ENCODE measurements around the gene FOSB.

Gene FOSB

GRCh38 chr19:45512881-45513483, 45.2 kb downstream of the FOSB start:
- H3K4me1 Mint-ChIP-seq (ENCODE audit: low read depth) = peaks cover 84% of the 10 kb centered on the region
- intact Hi-C loops (cut with micrococcal nuclease) = no loop called here
- peak overlapping the region; percentile 94 for H3K27ac Mint-ChIP-seq
- H3K36me3 Mint-ChIP-seq (ENCODE audit: low read depth) = peaks cover 92% of the 10 kb centered on the region
- no peaks in the 10 kb centered on the region for H3K27me3 Mint-ChIP-seq
- no peaks in the 10 kb centered on the region for H3K9me3 Mint-ChIP-seq
- peak overlapping the region; percentile 48 for H3K4me3 Mint-ChIP-seq

- Mint-ChIP-seq H3K9me3 (no peaks in the 10 kb centered on the region), H3K27me3 (no peaks in the 10 kb centered on the region), H3K27ac (peak overlapping the region; percentile 94), H3K4me3 (peak overlapping the region; percentile 76), H3K4me1 (ENCODE audit: low read depth) (peaks cover 92% of the 10 kb centered on the region), H3K36me3 (ENCODE audit: low read depth) (peaks cover 92% of the 10 kb centered on the region)
- intact Hi-C loops (cut with micrococcal nuclease) = loop anchor here (1.0 kb wide), 1 partner anchor 9 kb away; no protein-coding TSS in a partner anchor
Measured at GRCh38 chr19:45514376-45515051, 46.7 kb downstream of the FOSB start.

GRCh38 chr19:45515081-45515624, 47.4 kb downstream of the FOSB start:
- intact Hi-C loops (cut with micrococcal nuclease) = loop anchor here (1.0 kb wide), 1 partner anchor 8 kb away; no protein-coding TSS in a partner anchor
- Mint-ChIP-seq H3K4me3 (peak overlapping the region; percentile 76), H3K36me3 (ENCODE audit: low read depth) (peaks cover 92% of the 10 kb centered on the region), H3K4me1 (ENCODE audit: low read depth) (peaks cover 90% of the 10 kb centered on the region), H3K9me3 (no peaks in the 10 kb centered on the region), H3K27ac (peak overlapping the region; percentile 94), H3K27me3 (no peaks in the 10 kb centered on the region)

GRCh38 chr19:45515807-45516401, 48.1 kb downstream of the FOSB start:
- peaks cover 92% of the 10 kb centered on the region for H3K36me3 Mint-ChIP-seq (ENCODE audit: low read depth)
- peak overlapping the region; percentile 94 for H3K27ac Mint-ChIP-seq
- no peaks in the 10 kb centered on the region for H3K9me3 Mint-ChIP-seq
- peaks cover 90% of the 10 kb centered on the region for H3K4me1 Mint-ChIP-seq (ENCODE audit: low read depth)
- H3K27me3 Mint-ChIP-seq = no peaks in the 10 kb centered on the region
- intact Hi-C loops (cut with micrococcal nuclease) = loop anchor here (1.0 kb wide), 1 partner anchor 7 kb away; no protein-coding TSS in a partner anchor
- H3K4me3 Mint-ChIP-seq = peak overlapping the region; percentile 76

GRCh38 chr19:45517238-45517637, 49.4 kb downstream of the FOSB start:
- peak overlapping the region; percentile 94 for H3K27ac Mint-ChIP-seq
- peaks cover 95% of the 10 kb centered on the region for H3K36me3 Mint-ChIP-seq (ENCODE audit: low read depth)
- no peaks in the 10 kb centered on the region for H3K9me3 Mint-ChIP-seq
- H3K27me3 Mint-ChIP-seq = no peaks in the 10 kb centered on the region
- peaks cover 90% of the 10 kb centered on the region for H3K4me1 Mint-ChIP-seq (ENCODE audit: low read depth)
- H3K4me3 Mint-ChIP-seq = peak overlapping the region; percentile 2
- intact Hi-C loops (cut with micrococcal nuclease) = no loop called here

GRCh38 chr19:45517641-45518468, 50.1 kb downstream of the FOSB start:
- Mint-ChIP-seq H3K36me3 (ENCODE audit: low read depth) (peaks cover 95% of the 10 kb centered on the region), H3K4me3 (peak overlapping the region; percentile 2), H3K27me3 (no peaks in the 10 kb centered on the region), H3K4me1 (ENCODE audit: low read depth) (peaks cover 89% of the 10 kb centered on the region), H3K9me3 (no peaks in the 10 kb centered on the region), H3K27ac (peak overlapping the region; percentile 94)
- intact Hi-C loops (cut with micrococcal nuclease) = no loop called here

GRCh38 chr19:45518469-45518826, 50.7 kb downstream of the FOSB start:
- no peaks in the 10 kb centered on the region for H3K27me3 Mint-ChIP-seq
- no peaks in the 10 kb centered on the region for H3K9me3 Mint-ChIP-seq
- H3K27ac Mint-ChIP-seq = peak overlapping the region; percentile 20
- peaks cover 95% of the 10 kb centered on the region for H3K36me3 Mint-ChIP-seq (ENCODE audit: low read depth)
- H3K4me3 Mint-ChIP-seq = no peak overlapping the region
- intact Hi-C loops (cut with micrococcal nuclease) = no loop called here
- peaks cover 85% of the 10 kb centered on the region for H3K4me1 Mint-ChIP-seq (ENCODE audit: low read depth)

GRCh38 chr19:45522010-45522941, 54.5 kb downstream of the FOSB start:
- Mint-ChIP-seq H3K27ac (peak overlapping the region; percentile 63), H3K4me3 (no peak overlapping the region), H3K36me3 (ENCODE audit: low read depth) (peaks cover 100% of the 10 kb centered on the region), H3K9me3 (no peaks in the 10 kb centered on the region), H3K27me3 (no peaks in the 10 kb centered on the region), H3K4me1 (ENCODE audit: low read depth) (peaks cover 75% of the 10 kb centered on the region)
- intact Hi-C loops (cut with micrococcal nuclease) = loop anchor here (2.0 to 10.0 kb wide), 3 partner anchors 13 to 123 kb away; no protein-coding TSS in a partner anchor

GRCh38 chr19:45523642-45524256, 56.0 kb downstream of the FOSB start:
- H3K27me3 Mint-ChIP-seq = peaks cover 8% of the 10 kb centered on the region
- peaks cover 76% of the 10 kb centered on the region for H3K4me1 Mint-ChIP-seq (ENCODE audit: low read depth)
- intact Hi-C loops (cut with micrococcal nuclease) = loop anchor here (1.0 to 10.0 kb wide), 4 partner anchors 8 to 121 kb away; no protein-coding TSS in a partner anchor
- no peak overlapping the region for H3K4me3 Mint-ChIP-seq
- H3K9me3 Mint-ChIP-seq = no peaks in the 10 kb centered on the region
- peaks cover 99% of the 10 kb centered on the region for H3K36me3 Mint-ChIP-seq (ENCODE audit: low read depth)
- peak overlapping the region; percentile 47 for H3K27ac Mint-ChIP-seq

GRCh38 chr19:45524575-45525129, 56.9 kb downstream of the FOSB start:
- Mint-ChIP-seq H3K9me3 (no peaks in the 10 kb centered on the region), H3K36me3 (ENCODE audit: low read depth) (peaks cover 90% of the 10 kb centered on the region), H3K27me3 (peaks cover 8% of the 10 kb centered on the region), H3K4me1 (ENCODE audit: low read depth) (peaks cover 81% of the 10 kb centered on the region), H3K27ac (no peak overlapping the region), H3K4me3 (no peak overlapping the region)
- intact Hi-C loops (cut with micrococcal nuclease) = loop anchor here (5.0 to 10.0 kb wide), 2 partner anchors 33 to 120 kb away; no protein-coding TSS in a partner anchor
